Stimulated activated CD8-positive, alpha-beta memory T cell treated with anti-CD3 and anti-CD28 coated beads, Interleukin-2, amount 100 ng/mL, for 1 hour (primary cell): ENCODE data around the gene CFAP57.

Source experiments
- DNase-seq, 2 donors: peaks; one replicate each; pipeline ENCODE4 v3.0.0-alpha.2; 2020; ENCODE audit warnings: low read depth in 2 of 2

The CFAP57 gene

GRCh38 chr1:43253876-43254275 lies 81.7 kb downstream of the CFAP57 start:
- no peak for DNase-seq

GRCh38 chr1:43255438-43256210 lies 83.5 kb downstream of the CFAP57 start:
- no peak for DNase-seq

GRCh38 chr1:43256675-43257570 lies 84.8 kb downstream of the CFAP57 start:
- DNase-seq, result no peak

DNA sequence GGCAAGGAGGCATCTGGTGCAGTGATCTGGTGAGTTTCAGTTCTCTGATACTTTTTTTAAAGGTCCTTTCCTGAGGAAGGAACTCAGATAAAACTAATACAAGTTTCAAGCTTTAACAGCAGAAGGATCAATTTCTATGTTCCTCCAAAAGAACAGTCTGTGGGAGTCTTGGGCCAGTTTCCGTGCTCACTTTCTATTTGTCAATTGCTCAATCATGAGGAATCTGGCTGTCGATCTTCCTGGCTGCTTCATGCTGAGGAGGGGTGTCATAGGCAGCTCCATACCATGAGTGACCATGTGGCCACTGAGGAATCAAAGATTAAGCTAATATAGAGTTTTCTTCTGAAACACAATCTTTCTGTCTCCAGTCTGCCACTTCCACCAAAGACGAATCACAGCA lies 86.2 kb downstream of the CFAP57 start:
- no peak for DNase-seq

DNA sequence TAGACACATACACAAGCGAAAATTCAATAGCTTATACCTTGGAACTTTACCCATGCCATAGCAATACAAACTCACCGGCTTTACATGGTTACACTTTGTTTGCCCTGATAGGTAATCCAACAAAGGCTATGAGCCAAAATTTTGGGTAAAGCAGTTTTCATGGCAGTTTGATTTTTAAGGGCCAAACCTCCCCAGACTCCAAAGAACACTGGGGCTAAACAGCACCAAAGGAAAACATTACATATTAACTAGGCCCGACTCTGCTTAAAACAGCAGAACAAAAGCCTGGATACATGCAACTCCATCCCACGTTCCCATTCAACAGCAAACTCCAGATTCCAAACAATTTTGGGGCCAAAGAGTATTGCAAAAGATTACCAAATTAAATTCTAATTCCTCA lies 93.3 kb downstream of the CFAP57 start:
- DNase-seq, result no peak

DNA sequence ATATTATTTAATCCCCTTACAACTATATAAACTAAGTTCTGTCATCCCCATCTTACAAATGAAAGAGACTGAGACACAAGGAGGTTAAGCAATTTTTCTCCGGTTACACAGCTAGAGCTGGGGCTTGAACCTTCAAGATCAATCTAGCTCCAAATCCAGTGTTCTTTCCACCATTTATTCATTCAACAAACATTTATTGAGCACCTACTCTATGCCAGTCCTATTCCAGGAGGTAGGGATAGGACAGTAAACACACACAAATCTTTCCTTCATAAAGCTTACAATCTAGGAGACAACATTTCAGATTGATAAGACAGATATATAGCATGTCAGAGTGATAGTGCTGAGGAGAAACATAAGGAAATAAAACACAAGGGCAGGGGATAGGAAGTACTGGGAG lies 94.8 kb downstream of the CFAP57 start:
- no peak for DNase-seq

DNA sequence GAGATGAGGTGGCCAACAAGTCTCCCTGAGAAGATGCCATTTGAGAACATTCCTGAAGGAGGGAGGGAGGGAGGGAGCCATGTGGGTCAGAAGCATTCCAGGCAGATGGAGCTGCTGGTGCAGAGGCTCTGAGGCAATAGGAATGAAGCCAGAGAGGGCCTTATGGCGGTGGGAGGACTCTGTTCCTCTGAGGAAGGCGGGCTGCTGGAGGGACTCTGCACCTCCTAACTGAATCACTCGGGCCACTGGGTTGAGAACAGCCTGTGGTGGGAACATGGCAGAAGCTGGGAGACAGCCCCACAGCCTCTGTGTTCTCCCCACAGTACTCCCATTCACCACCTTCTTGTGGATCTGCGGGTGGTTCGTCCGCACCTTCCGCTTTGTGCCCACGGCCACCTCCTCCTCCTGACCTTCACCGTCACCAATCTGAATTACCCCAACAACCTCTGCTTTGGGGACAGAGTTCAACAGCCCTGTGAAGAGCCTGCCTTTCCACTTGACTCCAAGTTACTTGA lies 95.2 kb downstream of the CFAP57 start:
- DNase-seq, result no peak

DNA sequence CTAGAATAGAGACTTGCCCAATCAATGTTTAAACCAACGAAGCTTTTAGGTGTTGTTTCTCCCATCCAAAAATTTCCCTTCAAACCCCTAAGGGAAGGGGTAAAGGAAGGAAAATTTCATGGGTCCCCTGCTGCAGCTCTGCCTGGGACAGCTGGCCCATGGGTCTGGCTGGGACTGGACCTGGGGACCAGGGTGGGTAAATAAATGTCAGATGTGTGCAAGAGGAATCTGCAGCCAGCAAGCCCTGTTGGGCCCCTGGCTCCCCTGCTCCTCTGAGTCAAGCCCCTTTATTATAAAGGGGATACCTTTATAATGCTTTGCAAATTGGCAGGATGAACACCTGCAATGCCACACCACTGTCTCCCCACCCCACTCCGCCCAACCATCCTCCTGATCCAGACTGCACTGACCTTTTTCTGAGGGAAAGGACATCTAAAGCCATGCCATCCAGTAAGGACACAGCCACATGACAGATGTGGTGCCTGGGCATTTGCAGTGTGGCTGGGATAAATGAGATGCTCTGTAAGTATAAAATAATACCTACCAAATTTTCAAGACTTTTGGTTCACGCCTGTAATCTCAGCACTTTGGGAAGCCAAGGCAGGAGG lies 95.8 kb downstream of the CFAP57 start:
- DNase-seq, result no peak

DNA sequence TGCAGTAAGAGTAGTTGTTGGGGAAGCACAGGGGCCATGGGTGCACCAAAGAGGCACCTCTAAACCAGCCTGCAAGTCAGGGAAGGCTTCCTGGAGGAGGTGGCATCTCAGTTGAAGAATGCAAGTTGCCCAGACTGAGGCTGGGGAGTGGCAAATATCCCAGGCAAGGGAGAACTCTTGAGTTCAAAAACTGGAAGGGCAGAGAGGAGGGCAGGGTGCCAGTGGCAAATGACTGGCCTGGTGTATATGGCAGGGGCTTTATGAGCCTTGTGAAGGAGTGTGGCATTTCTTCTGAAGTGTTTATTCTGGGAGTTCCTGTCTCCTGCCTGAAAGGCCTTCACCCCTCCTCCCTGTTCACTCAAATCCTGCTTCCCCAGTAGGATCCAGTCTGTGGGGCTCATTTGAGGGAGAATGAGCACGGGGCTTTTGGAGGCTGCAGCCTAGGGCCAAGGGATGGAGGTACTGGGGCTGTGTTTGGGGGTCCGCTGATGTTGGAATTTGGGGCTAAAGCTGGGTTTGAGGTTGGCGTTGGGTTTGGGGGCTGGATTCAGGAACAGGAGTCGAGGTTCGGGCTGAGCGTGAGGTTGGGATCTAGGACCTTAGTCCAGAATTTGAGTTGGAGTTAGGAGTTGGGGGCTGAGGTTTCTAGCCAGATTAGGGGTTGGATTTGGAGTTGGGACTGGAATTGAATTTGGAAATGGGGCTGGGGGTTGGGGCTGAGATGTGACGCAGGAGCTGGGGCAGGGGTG lies 97.7 kb downstream of the CFAP57 start, which contains the start of gene TMEM125:
TMEM125 (plus strand) TSS at position 357 of the 749 bp plus-strand sequence. CDS start 2,740 bp downstream, outside the sequence.
- DNase-seq, result no peak

DNA sequence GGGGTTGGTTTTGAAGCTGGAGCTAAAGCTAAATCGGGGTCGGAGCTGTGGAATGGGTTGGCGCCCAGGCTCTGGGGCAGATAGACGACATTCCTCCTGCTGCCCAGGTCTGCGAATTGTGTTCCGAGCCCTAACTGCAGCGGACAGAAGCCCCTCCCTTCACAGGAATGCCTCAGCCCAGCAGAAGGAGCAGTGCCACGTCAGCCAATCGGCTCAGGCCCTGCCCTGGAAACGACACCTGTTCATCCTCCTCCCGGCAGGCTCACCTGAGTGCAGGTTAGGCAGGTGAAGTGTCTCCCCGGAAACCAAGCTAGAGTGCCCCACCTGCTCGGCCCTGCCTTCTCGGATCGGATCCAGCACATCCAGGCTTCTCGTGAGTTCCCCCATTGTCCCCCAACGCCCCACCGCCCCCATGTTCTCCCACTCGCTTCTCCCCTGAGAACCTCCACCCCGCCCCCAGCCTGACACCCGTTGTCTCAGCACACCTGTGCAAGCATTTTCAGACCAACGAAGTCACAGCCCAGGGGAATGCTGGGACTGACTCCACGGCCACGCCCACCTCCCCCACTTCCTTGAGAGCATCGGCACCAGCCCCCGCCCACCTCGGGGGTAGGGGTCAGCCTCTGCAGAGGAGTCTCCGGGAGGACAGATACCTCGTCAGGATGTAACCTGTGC lies 98.4 kb downstream of the CFAP57 start:
- DNase-seq, result no peak

GRCh38 chr1:43271186-43272118 lies 99.3 kb downstream of the CFAP57 start:
- DNase-seq, result no peak

GRCh38 chr1:43272161-43272560 lies 100.0 kb downstream of the CFAP57 start:
- no peak for DNase-seq

- DNase-seq, result no peak
Measured at GRCh38 chr1:43272576-43273571, 100.7 kb downstream of the CFAP57 start.

DNA sequence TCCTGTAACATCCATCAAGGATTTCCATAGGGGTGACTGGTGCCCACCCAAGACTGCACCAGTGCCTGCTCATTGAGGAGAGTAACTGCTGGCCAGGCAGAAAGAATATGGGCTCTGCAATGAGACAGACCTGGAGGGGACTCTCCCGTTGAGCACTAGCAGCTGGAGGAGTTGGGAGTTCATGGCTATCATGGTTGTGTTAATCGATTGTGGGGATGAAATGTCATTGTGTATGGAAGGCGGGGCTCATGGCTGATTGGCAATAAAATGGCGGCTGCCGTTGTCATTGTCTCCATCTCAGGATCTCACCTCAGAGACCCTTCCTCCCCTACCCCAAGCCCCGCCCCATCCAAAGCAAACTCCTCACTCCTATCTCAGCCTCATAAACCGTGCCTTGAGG lies 101.6 kb downstream of the CFAP57 start:
- DNase-seq, result no peak

DNA sequence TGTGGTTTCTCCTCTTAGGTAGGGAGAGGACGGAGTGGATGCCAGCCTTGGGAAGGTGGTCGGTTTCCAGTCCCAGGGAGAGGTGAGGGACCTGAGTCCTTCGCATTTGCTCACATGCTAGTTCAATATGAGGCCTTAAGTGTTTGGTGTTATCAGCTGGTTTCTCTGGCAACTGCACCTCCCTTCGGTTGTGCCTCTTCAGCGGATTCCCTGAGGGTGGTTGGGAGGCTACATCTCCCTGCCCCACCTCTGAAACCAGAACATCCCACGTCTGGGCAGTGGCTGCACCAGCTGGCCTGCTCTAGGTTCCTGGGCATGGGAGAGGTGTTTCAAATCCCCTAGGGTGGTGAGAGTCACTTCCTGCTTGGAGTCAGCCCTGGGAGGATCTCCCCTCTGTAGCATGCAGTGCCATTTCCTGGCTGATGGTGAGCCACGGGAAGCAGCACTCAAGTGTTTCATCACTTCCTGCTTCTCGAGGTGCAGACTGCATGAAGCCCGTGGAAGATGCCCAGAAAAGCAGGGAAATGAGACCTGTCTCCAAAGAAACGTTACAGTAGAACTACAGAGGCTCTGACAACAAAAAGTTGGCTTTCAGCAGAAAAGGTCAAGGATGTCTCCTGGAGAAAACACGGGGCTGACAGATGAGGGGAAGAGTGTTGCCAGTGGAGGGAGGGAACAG lies 102.1 kb downstream of the CFAP57 start:
- no peak for DNase-seq

DNA sequence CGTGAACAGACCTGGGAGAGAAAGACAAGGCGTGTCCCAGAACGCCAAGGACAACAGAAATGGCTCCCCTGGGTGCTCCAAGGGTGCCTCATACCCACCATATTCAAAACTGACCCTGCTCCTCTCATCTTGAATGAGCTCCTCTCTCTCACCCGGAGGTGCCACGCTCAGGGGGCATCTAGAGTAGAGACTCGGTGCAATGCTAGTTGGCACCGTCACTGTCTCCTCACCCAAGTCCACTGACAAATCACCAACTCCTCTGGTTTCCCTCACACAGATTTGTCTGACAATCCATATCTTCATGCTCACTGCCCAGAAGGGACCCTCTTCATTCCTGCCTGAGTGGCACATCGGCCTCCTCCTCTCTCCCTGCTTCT lies 102.7 kb downstream of the CFAP57 start:
- DNase-seq, result no peak

GRCh38 chr1:43275826-43276620 lies 103.9 kb downstream of the CFAP57 start:
- DNase-seq, result no peak
